Measurements from ENCODE around the gene L3MBTL4.

The L3MBTL4 gene

DNA sequence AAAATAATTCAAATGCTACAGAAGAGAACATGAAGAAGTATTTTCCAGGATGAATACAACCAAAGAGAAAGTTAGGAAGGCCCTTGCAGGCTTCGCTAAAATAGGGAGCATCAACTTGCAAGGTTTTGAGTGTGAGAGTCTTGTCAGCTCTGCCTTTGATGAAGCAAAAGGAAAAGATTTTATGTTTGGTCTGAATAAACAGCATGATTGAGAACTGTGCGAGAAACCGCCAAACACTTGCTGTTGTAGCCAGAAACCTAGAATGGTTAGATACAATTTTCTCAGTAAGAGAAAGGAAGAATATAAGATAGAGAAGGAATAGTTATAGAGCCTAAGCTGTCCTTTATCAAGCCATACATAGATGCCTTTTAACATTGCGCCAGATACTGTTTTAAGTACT lies 163.6 kb downstream of the L3MBTL4 start:
- TF ChIP-seq CTCF (IDR thresholded peaks at IDR 0.05; ENCODE audit: insufficient read depth, low read depth, low read length, missing control alignments): no peak
- no peak for DNase-seq (ENCODE audit: low read depth)
- H3K4me3 ChIP-seq (ENCODE audit: low read depth, low read length): no peak overlapping the region

DNA sequence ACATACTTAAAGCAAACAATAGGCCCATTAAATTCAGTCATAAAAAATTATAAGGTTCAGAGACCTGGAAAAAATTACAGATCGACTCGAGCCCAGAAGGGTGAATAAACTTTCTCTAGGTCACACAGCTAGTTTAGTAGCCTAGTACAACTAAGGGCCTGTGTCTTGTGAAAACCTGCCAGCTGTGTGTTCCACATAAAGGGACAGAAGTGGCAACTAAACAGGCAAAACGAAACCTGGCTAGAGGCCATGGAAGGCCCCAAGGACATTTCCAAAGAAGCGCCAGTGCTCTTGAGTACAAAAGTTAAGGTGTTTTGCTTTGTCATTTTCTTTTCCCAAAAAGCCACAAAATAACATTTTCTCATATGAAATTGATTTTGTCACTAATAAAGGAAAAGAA lies 164.9 kb downstream of the L3MBTL4 start:
- TF ChIP-seq CTCF (IDR thresholded peaks at IDR 0.05; ENCODE audit: insufficient read depth, low read depth, low read length, missing control alignments): no peak
- no peak overlapping the region for H3K4me3 ChIP-seq (ENCODE audit: low read depth, low read length)
- DNase-seq (ENCODE audit: low read depth): peak; percentile 15

GRCh38 chr18:6249170-6249569 lies 165.5 kb downstream of the L3MBTL4 start:
- DNase-seq (ENCODE audit: low read depth): peak; percentile 80
- no peak overlapping the region for H3K4me3 ChIP-seq (ENCODE audit: low read depth, low read length)
- TF ChIP-seq CTCF (IDR thresholded peaks at IDR 0.05; ENCODE audit: insufficient read depth, low read depth, low read length, missing control alignments): no peak

- peak; percentile 50 for DNase-seq (ENCODE audit: low read depth)
- no peak overlapping the region for H3K4me3 ChIP-seq (ENCODE audit: low read depth, low read length)
- no peak for TF ChIP-seq CTCF (IDR thresholded peaks at IDR 0.05; ENCODE audit: insufficient read depth, low read depth, low read length, missing control alignments)
These were observed 166.7 kb downstream of the L3MBTL4 start for GRCh38 chr18:6248017-6248416.

DNA sequence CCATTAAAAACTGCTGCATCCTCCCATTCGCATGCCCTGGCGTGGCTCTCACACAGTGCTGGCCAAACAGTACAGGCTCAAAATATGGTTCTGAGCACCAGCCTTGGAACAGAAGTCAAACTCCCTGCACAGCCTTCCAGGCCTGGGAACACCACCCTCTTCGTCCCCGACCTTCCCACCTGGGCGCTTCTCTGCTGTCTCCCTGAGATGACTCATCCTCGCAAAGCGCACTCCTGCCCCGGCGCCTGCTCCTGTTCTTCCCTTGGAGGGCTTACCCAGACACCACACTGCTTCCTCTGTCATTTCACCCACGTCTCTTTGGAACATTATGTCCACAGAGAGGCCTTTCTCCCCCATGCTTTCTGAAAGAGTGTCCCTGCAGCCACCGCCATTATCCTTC lies 172.7 kb downstream of the L3MBTL4 start:
- no peak for DNase-seq (ENCODE audit: low read depth)
- no peak overlapping the region for H3K4me3 ChIP-seq (ENCODE audit: low read depth, low read length)
- no peak for TF ChIP-seq CTCF (IDR thresholded peaks at IDR 0.05; ENCODE audit: insufficient read depth, low read depth, low read length, missing control alignments)

DNA sequence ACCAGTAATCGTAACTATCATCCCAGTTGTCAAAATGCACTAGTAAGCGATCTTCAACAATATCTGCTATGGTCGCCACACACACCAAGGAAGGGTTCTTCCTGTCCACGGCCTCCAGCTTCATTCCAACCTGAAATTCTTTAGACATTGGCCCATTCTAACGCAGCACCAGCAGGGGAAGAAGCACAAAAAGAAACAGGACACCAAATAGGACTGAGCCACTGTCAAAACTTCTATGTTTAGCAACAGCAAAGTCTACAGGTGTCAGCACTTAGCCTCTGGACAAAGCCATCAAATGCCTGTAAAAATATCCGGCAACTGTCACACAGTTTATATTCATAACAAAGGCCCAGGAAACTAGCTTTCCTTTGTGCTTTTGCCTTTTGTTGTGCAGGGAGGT lies 175.0 kb downstream of the L3MBTL4 start:
- TF ChIP-seq CTCF (IDR thresholded peaks at IDR 0.05; ENCODE audit: insufficient read depth, low read depth, low read length, missing control alignments): no peak
- no peak overlapping the region for H3K4me3 ChIP-seq (ENCODE audit: low read depth, low read length)
- no peak for DNase-seq (ENCODE audit: low read depth)

GRCh38 chr18:6236258-6236657 lies 178.5 kb downstream of the L3MBTL4 start:
- H3K4me3 ChIP-seq (ENCODE audit: low read depth, low read length): no peak overlapping the region
- no peak for DNase-seq (ENCODE audit: low read depth)
- no peak for TF ChIP-seq CTCF (IDR thresholded peaks at IDR 0.05; ENCODE audit: insufficient read depth, low read depth, low read length, missing control alignments)

Measured in GM12865 (cell line).